Measurements from ENCODE around the gene SHB. TPM values are rescaled to one million over a fixed set of nuclear protein-coding genes. Genes with fewer than 3 reads are reported as not detected.

The SHB gene
- total and polyA plus RNA-seq, 2 experiments from 2014 or later: 20.8 to 48.3 TPM

DNA sequence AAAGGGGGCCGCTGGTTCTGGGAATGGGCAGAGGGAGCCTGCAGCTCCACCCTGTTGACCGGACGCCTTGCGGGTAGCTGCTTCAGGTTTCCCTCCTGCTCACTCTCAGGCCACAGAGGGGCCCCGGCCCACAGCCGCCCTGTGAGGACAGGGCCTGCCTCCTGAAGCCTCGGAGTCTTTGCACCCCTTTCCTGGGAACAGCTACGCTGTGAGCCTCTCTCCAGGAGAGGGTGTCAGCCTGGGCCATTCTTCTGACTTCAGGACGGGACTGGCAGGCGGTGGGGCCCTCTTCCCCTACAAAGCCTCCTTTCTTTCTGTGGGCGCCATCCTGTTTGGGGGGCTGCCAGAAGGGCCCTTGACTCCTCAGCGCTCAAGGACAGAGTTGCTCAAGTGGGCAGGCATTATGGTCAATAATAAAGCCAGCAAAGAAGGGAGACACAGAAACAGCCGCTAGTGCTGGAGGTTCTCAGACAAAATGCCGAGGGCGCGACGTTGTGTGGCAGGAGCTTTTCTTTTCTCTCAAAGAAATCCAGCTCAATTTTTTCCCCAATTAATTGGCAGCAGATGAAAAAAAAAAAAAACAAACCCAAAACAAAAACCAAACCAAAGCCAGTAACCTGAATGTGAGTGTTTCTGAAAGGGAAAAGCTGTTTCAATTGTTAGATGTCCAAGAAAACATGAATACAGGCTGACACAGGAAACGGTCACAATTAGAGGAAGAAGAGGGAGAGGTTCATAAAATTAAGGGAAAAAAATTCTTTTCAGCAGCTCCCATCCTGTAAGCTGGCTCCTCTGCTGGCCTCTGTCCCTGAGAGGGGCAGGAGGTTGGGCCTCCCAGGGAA is 152.3 kb downstream of the SHB start:
- peaks cover 8% of the 10 kb centered on the region for H3K4me1 ChIP-seq (ENCODE audit: insufficient read depth)
- H3K9me3 ChIP-seq (ENCODE audit: low read depth): no peaks in the 10 kb centered on the region
- no peak overlapping the region for H3K27ac ChIP-seq
- TF ChIP-seq EZH2 (IDR thresholded peaks at IDR 0.05; ENCODE audit: borderline replicate concordance): no peak
- TF ChIP-seq EZH2phosphoT487 (IDR thresholded peaks at IDR 0.05; ENCODE audit: low read depth, severe bottlenecking, unreplicated experiment): no peak
- TF ChIP-seq, protein P1, sequence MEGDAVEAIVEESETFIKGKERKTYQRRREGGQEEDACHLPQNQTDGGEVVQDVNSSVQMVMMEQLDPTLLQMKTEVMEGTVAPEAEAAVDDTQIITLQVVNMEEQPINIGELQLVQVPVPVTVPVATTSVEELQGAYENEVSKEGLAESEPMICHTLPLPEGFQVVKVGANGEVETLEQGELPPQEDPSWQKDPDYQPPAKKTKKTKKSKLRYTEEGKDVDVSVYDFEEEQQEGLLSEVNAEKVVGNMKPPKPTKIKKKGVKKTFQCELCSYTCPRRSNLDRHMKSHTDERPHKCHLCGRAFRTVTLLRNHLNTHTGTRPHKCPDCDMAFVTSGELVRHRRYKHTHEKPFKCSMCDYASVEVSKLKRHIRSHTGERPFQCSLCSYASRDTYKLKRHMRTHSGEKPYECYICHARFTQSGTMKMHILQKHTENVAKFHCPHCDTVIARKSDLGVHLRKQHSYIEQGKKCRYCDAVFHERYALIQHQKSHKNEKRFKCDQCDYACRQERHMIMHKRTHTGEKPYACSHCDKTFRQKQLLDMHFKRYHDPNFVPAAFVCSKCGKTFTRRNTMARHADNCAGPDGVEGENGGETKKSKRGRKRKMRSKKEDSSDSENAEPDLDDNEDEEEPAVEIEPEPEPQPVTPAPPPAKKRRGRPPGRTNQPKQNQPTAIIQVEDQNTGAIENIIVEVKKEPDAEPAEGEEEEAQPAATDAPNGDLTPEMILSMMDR (IDR thresholded peaks at IDR 0.05; ENCODE audit: poor library complexity): no peak
- no peak for DNase-seq (ENCODE audit: low spot score)
- no peaks in the 10 kb centered on the region for H3K79me2 ChIP-seq
- WGBS (ENCODE audit: low lambda C conversion rate, missing lambda C conversion rate): 89% methylated on average over 18 of the region's 18 CpGs
- no peak overlapping the region for H2AFZ ChIP-seq
- no peak overlapping the region for H3K4me3 ChIP-seq
- H4K20me1 ChIP-seq (ENCODE audit: insufficient read depth, poor library complexity, severe bottlenecking): no peaks in the 10 kb centered on the region
- no peaks in the 10 kb centered on the region for H3K36me3 ChIP-seq (replicated peaks; ENCODE audit: insufficient read depth, low read depth)
- no peaks in the 10 kb centered on the region for H3K9me2 ChIP-seq (replicated peaks; ENCODE audit: insufficient read depth)
- no peak overlapping the region for H3K4me2 ChIP-seq
- H3K27me3 ChIP-seq: no peaks in the 10 kb centered on the region

DNA sequence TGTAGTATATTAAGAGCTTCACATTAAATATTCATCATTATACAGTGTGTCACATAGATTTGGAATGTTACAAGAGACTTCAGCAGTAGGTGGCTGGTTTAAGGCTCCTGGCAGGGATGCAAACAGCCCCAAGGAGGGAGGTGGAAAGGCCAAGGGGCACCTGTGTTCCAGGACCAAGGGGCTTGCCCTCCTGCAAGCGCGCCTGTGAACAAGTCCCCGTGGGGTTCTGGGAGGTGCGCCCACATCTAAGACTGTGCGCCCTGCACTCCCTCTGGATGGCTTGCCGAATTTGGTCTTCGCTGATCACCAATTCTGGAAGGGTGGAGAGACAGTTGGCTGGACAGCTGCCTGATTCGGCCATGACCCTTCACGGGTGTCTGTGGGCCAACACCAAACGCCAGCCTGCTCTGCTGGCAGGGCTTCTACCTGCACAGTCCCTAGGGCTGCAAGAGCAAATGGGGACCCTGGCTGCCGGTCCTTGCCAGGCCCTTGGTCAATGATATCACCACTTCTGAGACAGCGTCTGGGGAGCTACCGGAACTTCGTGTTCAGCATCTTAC is 153.0 kb downstream of the SHB start:
- H3K9me2 ChIP-seq (replicated peaks; ENCODE audit: insufficient read depth): no peaks in the 10 kb centered on the region
- H2AFZ ChIP-seq: no peak overlapping the region
- H3K4me2 ChIP-seq: no peak overlapping the region
- TF ChIP-seq, protein P1 (IDR thresholded peaks at IDR 0.05; ENCODE audit: poor library complexity): no peak
- TF ChIP-seq EZH2 (IDR thresholded peaks at IDR 0.05; ENCODE audit: borderline replicate concordance) (no peak), EZH2phosphoT487 (IDR thresholded peaks at IDR 0.05; ENCODE audit: low read depth, severe bottlenecking, unreplicated experiment) (no peak)
- no peak overlapping the region for H3K4me3 ChIP-seq
- no peaks in the 10 kb centered on the region for H3K27me3 ChIP-seq
- 96% methylated on average over 14 of the region's 14 CpGs for WGBS (ENCODE audit: low lambda C conversion rate, missing lambda C conversion rate)
- H3K4me1 ChIP-seq (ENCODE audit: insufficient read depth): peaks cover 8% of the 10 kb centered on the region
- H3K27ac ChIP-seq: no peak overlapping the region
- H3K36me3 ChIP-seq (replicated peaks; ENCODE audit: insufficient read depth, low read depth): no peaks in the 10 kb centered on the region
- H3K9me3 ChIP-seq (ENCODE audit: low read depth): no peaks in the 10 kb centered on the region
- H3K79me2 ChIP-seq: no peaks in the 10 kb centered on the region
- H4K20me1 ChIP-seq (ENCODE audit: insufficient read depth, poor library complexity, severe bottlenecking): no peaks in the 10 kb centered on the region
- DNase-seq (ENCODE audit: low spot score): no peak

DNA sequence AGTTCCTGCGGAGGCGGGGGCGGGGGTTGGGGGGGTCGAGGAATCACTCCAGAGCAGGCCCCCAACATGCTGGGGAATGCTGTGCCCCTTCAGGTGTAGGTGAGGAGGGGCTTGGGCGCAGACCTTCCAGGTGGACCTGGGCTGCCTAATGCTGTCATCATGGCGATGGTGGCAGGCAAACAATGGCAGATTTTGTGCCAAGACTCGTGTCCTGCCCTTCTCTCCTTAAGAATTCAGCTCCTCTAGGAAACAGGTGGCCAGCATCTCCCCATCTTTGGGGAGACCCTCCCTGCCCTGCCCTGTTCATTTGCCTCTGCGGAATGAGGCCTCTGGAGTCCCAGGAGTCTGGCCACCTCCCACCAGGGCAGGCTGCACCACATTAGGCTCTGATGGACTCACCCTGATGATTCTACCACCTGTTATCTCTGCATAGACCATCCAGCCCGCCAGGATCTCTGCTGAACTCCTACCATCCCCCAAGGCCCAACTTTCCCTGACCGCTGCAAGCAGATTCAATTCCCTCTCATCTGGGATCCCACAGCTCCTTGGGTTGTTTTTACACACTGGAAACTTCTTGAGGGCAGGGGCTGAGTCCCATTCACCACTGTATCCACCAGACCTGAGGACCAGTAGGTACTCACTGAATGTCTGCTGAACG is 154.2 kb downstream of the SHB start:
- Histone ChIP-seq H3K36me3 (replicated peaks; ENCODE audit: insufficient read depth, low read depth) (no peaks in the 10 kb centered on the region), H3K9me2 (replicated peaks; ENCODE audit: insufficient read depth) (no peaks in the 10 kb centered on the region)

More for the DNA sequence above, 154.2 kb downstream of the SHB start:
- no peak for TF ChIP-seq EZH2phosphoT487 (IDR thresholded peaks at IDR 0.05; ENCODE audit: low read depth, severe bottlenecking, unreplicated experiment)
- TF ChIP-seq, protein P1 (IDR thresholded peaks at IDR 0.05; ENCODE audit: poor library complexity): no peak
- no peak for TF ChIP-seq EZH2 (IDR thresholded peaks at IDR 0.05; ENCODE audit: borderline replicate concordance)
- H4K20me1 ChIP-seq (ENCODE audit: insufficient read depth, poor library complexity, severe bottlenecking): no peaks in the 10 kb centered on the region
- no peaks in the 10 kb centered on the region for H3K27me3 ChIP-seq
- H3K4me2 ChIP-seq: no peak overlapping the region
- no peaks in the 10 kb centered on the region for H3K79me2 ChIP-seq
- no peak overlapping the region for H2AFZ ChIP-seq
- no peak overlapping the region for H3K27ac ChIP-seq
- WGBS (ENCODE audit: low lambda C conversion rate, missing lambda C conversion rate): 96% methylated on average over 7 of the region's 11 CpGs
- no peaks in the 10 kb centered on the region for H3K9me3 ChIP-seq (ENCODE audit: low read depth)
- no peak overlapping the region for H3K4me3 ChIP-seq
- H3K4me1 ChIP-seq (ENCODE audit: insufficient read depth): peaks cover 8% of the 10 kb centered on the region
- no peak for DNase-seq (ENCODE audit: low spot score)
